Activated T-cell treated with anti-CD3 and anti-CD28 coated beads, Interleukin-2, amount 50 U/mL, for 4 hours (primary cell): ENCODE results near the gene NFIB. TPM values are rescaled to one million over a fixed set of nuclear protein-coding genes. Genes with fewer than 3 reads are reported as not detected.

Experiments
- ATAC-seq, 2 donors: fragments of 200-7000 bp; cut with Tn5 transposase; one replicate each; pipeline ENCODE4 v1.10.0; 2021
- DNase-seq: peaks from one replicate; pipeline ENCODE4 v3.0.0-alpha.2; 2020
- H3K27me3 Mint-ChIP-seq: one replicate; pipeline ENCODE4 v1.8.0; 2021; ENCODE audit warnings: low read depth, mixed read lengths
- H3K36me3 Mint-ChIP-seq: one replicate; pipeline ENCODE4 v1.8.0; 2022; ENCODE audit warnings: mixed read lengths; ENCODE audit not compliant: insufficient read depth
- H3K4me1 Mint-ChIP-seq: one replicate; pipeline ENCODE4 v1.8.0; 2021; ENCODE audit warnings: low read depth, mixed read lengths
- H3K4me3 Mint-ChIP-seq: one replicate; pipeline ENCODE4 v1.8.0; 2021; ENCODE audit warnings: mild to moderate bottlenecking, moderate library complexity, mixed read lengths
- H3K9me3 Mint-ChIP-seq: one replicate; pipeline ENCODE4 v1.8.0; 2021; ENCODE audit warnings: mixed read lengths
- total RNA-seq, 3 donors: library from RNA; stranded (reverse); gene quantifications; one replicate each; pipeline ENCODE4 v1.2.1, GENCODE V29; 2021

Gene NFIB
- total RNA-seq, 3 donors from 2014 or later = 0.20 to 0.42 (median 0.30) TPM

DNA sequence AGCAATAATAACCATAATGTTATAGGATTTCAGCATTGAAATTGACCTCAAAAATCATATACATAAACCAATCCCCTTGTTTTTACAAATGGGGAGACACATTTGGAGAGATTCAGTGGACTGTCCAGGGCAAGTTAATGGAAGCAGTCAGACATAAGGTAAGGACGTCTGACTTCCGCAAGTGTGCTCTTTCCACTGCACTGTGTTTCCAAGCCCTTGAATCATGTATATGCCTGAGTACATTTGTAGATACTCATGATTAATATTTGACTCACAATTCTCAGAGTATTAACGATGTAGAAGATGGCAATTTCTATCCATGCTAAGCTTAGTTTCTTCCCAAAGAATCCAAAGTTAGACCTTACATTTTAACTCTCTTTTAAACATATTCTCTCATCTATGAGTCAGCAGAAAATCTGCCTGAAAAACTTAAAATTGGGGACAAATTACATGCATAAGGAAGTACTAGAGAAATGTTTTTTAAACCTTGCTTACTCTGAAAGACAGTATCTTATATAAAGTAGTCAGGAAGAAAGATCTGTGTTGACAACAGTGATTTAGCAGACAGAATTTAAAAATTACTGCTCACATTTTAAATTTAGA, 165.3 kb downstream of the NFIB start:
- Mint-ChIP-seq H3K4me1 (no peaks in the 10 kb centered on the region), H3K27me3 (no peaks in the 10 kb centered on the region), H3K4me3 (no peak overlapping the region), H3K36me3 (no peaks in the 10 kb centered on the region), H3K9me3 (no peaks in the 10 kb centered on the region)
- DNase-seq (no peak), ATAC-seq (no peak)

GRCh38 chr9:14147738-14148137, 166.2 kb downstream of the NFIB start:
- H3K9me3 Mint-ChIP-seq = no peaks in the 10 kb centered on the region
- no peaks in the 10 kb centered on the region for H3K36me3 Mint-ChIP-seq
- ATAC-seq = no peak
- no peak overlapping the region for H3K4me3 Mint-ChIP-seq
- no peaks in the 10 kb centered on the region for H3K27me3 Mint-ChIP-seq
- DNase-seq = no peak
- no peaks in the 10 kb centered on the region for H3K4me1 Mint-ChIP-seq

GRCh38 chr9:14146201-14146874, 167.6 kb downstream of the NFIB start:
- Mint-ChIP-seq H3K27me3 (no peaks in the 10 kb centered on the region), H3K4me3 (no peak overlapping the region), H3K36me3 (no peaks in the 10 kb centered on the region), H3K9me3 (no peaks in the 10 kb centered on the region), H3K4me1 (no peaks in the 10 kb centered on the region)
- DNase-seq = no peak
- ATAC-seq = no peak

GRCh38 chr9:14144215-14144614, 169.7 kb downstream of the NFIB start:
- no peaks in the 10 kb centered on the region for H3K36me3 Mint-ChIP-seq
- H3K4me1 Mint-ChIP-seq = no peaks in the 10 kb centered on the region
- H3K9me3 Mint-ChIP-seq = no peaks in the 10 kb centered on the region
- DNase-seq = no peak
- no peak overlapping the region for H3K4me3 Mint-ChIP-seq
- no peak for ATAC-seq
- H3K27me3 Mint-ChIP-seq = no peaks in the 10 kb centered on the region

GRCh38 chr9:14141699-14142098, 172.2 kb downstream of the NFIB start:
- no peaks in the 10 kb centered on the region for H3K36me3 Mint-ChIP-seq
- no peak for DNase-seq
- H3K4me1 Mint-ChIP-seq = no peaks in the 10 kb centered on the region
- no peaks in the 10 kb centered on the region for H3K27me3 Mint-ChIP-seq
- no peaks in the 10 kb centered on the region for H3K9me3 Mint-ChIP-seq
- ATAC-seq = no peak
- H3K4me3 Mint-ChIP-seq = no peak overlapping the region

DNA sequence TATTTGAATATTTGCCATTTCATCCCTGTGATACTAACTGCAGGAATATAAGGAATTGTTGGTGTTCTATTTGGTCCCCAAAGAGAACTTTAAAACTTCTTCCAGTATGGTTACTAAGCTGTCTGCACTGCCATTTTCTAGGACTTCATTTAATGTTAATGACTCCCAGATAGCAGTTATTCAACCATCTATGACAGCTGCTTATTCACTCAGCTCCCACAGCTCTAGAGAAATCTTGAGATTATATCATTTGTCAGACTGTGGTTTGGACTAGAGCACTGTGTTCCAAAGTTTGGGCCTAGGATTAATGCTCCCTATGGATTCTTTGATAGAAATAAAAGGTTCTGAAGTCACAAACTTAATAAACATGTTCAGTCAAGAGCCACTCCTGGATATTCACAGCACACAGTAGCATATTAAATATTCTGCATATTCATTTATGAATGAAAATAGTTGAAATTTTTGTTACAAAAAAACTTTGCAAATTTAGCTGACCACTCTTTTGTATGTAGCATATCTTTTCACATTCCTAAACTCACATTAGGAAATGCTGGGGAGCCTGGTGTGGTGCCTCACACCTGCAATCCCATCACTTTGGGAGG, 173.7 kb downstream of the NFIB start:
- H3K36me3 Mint-ChIP-seq = no peaks in the 10 kb centered on the region
- ATAC-seq = no peak
- H3K9me3 Mint-ChIP-seq = no peaks in the 10 kb centered on the region
- no peaks in the 10 kb centered on the region for H3K27me3 Mint-ChIP-seq
- DNase-seq = no peak
- no peaks in the 10 kb centered on the region for H3K4me1 Mint-ChIP-seq
- H3K4me3 Mint-ChIP-seq = no peak overlapping the region

GRCh38 chr9:14139287-14139686, 174.7 kb downstream of the NFIB start:
- DNase-seq (no peak), ATAC-seq (no peak)
- Mint-ChIP-seq H3K27me3 (no peaks in the 10 kb centered on the region), H3K4me3 (no peak overlapping the region), H3K4me1 (no peaks in the 10 kb centered on the region), H3K36me3 (no peaks in the 10 kb centered on the region), H3K9me3 (no peaks in the 10 kb centered on the region)

DNA sequence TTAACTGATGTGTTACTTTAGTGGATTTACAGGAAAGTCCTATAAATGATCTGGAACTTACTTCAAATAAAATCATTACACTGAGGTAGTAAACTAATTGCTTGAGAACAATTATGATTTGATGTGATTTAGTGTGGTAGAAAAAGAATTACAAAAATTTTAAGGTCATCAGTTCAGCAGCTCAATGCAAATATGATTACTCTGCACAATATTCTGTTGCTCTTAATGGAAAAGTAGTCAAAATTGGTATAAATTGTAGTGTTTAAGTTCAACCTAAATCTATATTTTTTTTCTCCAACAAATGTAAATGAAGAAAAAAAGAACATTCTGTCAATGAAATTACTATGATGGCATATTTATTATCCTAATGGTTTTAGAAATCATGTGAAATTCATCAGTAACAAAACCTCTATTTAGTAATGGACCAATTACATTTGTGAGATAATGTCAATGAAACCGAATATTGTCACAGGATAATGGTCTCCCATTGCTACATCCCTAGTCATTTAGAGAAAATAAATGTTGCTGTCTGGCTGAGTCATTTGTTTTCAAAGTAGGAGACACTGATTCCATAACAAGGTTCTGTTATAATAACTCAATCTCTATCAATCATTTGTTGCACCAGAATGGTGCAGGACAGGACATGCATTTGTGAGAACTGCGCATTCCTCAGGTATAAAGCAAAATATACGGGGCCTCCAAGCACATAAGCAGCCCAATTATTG, 177.1 kb downstream of the NFIB start:
- no peak for DNase-seq
- ATAC-seq = no peak
- H3K4me3 Mint-ChIP-seq = no peak overlapping the region
- no peaks in the 10 kb centered on the region for H3K27me3 Mint-ChIP-seq
- H3K9me3 Mint-ChIP-seq = no peaks in the 10 kb centered on the region
- no peaks in the 10 kb centered on the region for H3K36me3 Mint-ChIP-seq
- no peaks in the 10 kb centered on the region for H3K4me1 Mint-ChIP-seq

- Mint-ChIP-seq H3K36me3 (no peaks in the 10 kb centered on the region), H3K9me3 (no peaks in the 10 kb centered on the region), H3K27me3 (no peaks in the 10 kb centered on the region), H3K4me1 (no peaks in the 10 kb centered on the region), H3K4me3 (no peak overlapping the region)
- DNase-seq = no peak
- ATAC-seq = no peak
Measured at GRCh38 chr9:14136047-14136635, 177.8 kb downstream of the NFIB start.

- no peaks in the 10 kb centered on the region for H3K4me1 Mint-ChIP-seq
- no peaks in the 10 kb centered on the region for H3K36me3 Mint-ChIP-seq
- DNase-seq = no peak
- H3K9me3 Mint-ChIP-seq = no peaks in the 10 kb centered on the region
- H3K27me3 Mint-ChIP-seq = no peaks in the 10 kb centered on the region
- ATAC-seq = no peak
- H3K4me3 Mint-ChIP-seq = no peak overlapping the region
Measured at GRCh38 chr9:14135421-14135820, 178.5 kb downstream of the NFIB start.

DNA sequence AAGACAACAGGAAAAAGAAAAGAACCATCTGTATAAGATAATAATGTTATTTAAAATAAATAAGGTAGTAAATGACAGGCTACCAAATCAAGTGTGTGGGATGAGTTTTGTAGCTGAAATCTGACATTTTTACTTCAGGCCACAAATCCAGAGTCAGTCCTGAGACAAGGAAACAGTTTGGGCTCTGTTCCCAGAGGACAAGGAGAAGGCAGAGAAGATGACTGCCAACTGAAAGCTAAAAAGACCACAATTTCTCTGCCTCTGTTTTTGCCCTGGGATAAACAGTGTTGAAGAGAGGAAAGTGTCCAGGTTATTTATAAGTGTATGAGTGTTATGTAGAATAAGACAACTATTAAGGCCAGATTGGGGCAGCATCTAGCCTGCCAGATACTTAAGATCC, 180.5 kb downstream of the NFIB start:
- Mint-ChIP-seq H3K4me1 (no peaks in the 10 kb centered on the region), H3K4me3 (no peak overlapping the region), H3K27me3 (no peaks in the 10 kb centered on the region), H3K36me3 (no peaks in the 10 kb centered on the region), H3K9me3 (no peaks in the 10 kb centered on the region)
- DNase-seq (no peak), ATAC-seq (no peak)

- Mint-ChIP-seq H3K4me1 (no peaks in the 10 kb centered on the region), H3K9me3 (no peaks in the 10 kb centered on the region), H3K36me3 (no peaks in the 10 kb centered on the region), H3K27me3 (no peaks in the 10 kb centered on the region), H3K4me3 (no peak overlapping the region)
- no peak for DNase-seq
- no peak for ATAC-seq
Measured at GRCh38 chr9:14132775-14133174, 181.2 kb downstream of the NFIB start.

DNA sequence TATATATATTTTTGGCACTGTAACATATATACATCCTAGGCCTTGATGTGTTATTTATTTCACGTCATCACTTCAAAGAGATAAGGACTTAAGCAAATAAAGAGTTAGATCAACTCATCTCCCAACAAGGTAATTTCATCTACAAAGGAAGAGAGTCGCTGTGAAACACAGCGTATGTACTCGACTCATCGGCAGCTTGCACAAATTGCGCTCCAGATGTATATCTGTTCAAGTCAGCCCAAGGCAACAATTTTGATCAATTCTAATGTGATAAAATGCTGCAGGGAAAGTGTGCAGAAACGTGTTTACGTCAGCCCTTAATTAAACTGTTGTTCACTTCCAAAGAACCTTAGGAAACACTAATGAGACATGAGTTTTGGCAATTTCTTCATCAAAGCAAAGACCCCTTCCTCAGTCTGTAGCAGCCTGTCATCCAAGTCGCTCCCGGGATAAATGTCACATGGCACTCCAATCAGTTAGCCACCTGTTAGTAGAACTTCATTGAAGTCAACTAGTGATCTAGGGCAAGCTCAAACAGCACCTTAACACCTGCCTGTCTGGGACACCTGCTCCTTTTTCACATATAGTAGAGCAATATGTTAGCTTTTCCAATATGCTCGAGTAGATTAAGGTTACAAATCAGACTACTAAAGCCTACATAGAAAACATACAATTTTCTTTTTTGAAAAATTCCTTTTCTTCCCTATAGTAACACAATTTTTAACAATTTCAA, 182.4 kb downstream of the NFIB start:
- Mint-ChIP-seq H3K4me3 (no peak overlapping the region), H3K27me3 (no peaks in the 10 kb centered on the region), H3K4me1 (no peaks in the 10 kb centered on the region), H3K36me3 (no peaks in the 10 kb centered on the region), H3K9me3 (no peaks in the 10 kb centered on the region)
- ATAC-seq = no peak
- no peak for DNase-seq

DNA sequence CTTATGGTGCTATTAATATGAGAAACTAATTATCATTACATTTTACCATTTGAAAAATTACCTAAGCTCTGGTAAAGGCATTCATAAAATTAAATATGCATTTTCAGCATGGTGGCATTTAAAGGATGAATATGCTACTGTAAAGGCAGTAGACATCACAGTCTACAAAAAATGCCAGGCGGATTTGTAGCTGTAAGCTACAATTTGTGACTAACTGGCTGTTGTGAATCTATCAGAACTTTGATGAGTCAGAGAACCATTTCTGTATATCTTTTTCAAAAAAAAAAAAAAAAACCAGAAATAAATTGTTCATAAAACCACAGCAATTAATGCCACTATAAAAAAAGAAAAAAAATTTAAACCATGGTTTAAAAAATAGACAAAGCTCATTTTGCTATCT, 186.3 kb downstream of the NFIB start:
- no peaks in the 10 kb centered on the region for H3K4me1 Mint-ChIP-seq
- ATAC-seq (no peak), DNase-seq (no peak)
- no peaks in the 10 kb centered on the region for H3K9me3 Mint-ChIP-seq
- no peak overlapping the region for H3K4me3 Mint-ChIP-seq
- no peaks in the 10 kb centered on the region for H3K36me3 Mint-ChIP-seq
- no peaks in the 10 kb centered on the region for H3K27me3 Mint-ChIP-seq
